C1 segment of cervical spinal cord (tissue), 14 donors: ENCODE data around the gene MAGI3.
"Not testable (repeated sequence)": the region's sequence is repeated elsewhere in the genome, so short reads cannot be mapped to it uniquely, and the experiment has no call there.

ENCODE experiments used
- DNase-seq, 14 donors: peaks; one replicate each; lab custom pipeline; 2025; lab: John Stamatoyannopoulos, UW

MAGI3 gene

GRCh38 chr1:113439277-113439670 lies 49.0 kb downstream of the MAGI3 start:
- no peak for DNase-seq

GRCh38 chr1:113442131-113442530 lies 51.8 kb downstream of the MAGI3 start:
- no peak for DNase-seq

GRCh38 chr1:113444857-113445256 lies 54.5 kb downstream of the MAGI3 start:
- no peak for DNase-seq

- no peak for DNase-seq
Observed at GRCh38 chr1:113451710-113452109, 61.4 kb downstream of the MAGI3 start.

- no peak for DNase-seq
Observed at GRCh38 chr1:113452921-113453770, 62.8 kb downstream of the MAGI3 start.

GRCh38 chr1:113453771-113454083 lies 63.4 kb downstream of the MAGI3 start:
- no peak for DNase-seq

GRCh38 chr1:113455374-113455773 lies 65.1 kb downstream of the MAGI3 start:
- DNase-seq = no peak

GRCh38 chr1:113456967-113457366 lies 66.7 kb downstream of the MAGI3 start:
- no peak for DNase-seq

- DNase-seq = no peak
Observed at GRCh38 chr1:113459279-113459678, 69.0 kb downstream of the MAGI3 start.

GRCh38 chr1:113467991-113468390 lies 77.7 kb downstream of the MAGI3 start:
- DNase-seq = no peak

- not testable (repeated sequence) for DNase-seq
Observed at GRCh38 chr1:113478427-113479195, 88.3 kb downstream of the MAGI3 start.

GRCh38 chr1:113479713-113480676 lies 89.7 kb downstream of the MAGI3 start:
- no peak for DNase-seq

- not testable (repeated sequence) for DNase-seq
Observed at GRCh38 chr1:113485131-113485530, 94.8 kb downstream of the MAGI3 start.

GRCh38 chr1:113488576-113489177 lies 98.4 kb downstream of the MAGI3 start:
- no peak for DNase-seq

GRCh38 chr1:113490384-113490783 lies 100.1 kb downstream of the MAGI3 start:
- no peak for DNase-seq

- DNase-seq = no peak
Observed at GRCh38 chr1:113493533-113493932, 103.2 kb downstream of the MAGI3 start.

- no peak for DNase-seq
Observed at GRCh38 chr1:113505357-113505756, 115.0 kb downstream of the MAGI3 start.

GRCh38 chr1:113507552-113508214 lies 117.4 kb downstream of the MAGI3 start:
- no peak for DNase-seq

GRCh38 chr1:113508364-113509164 lies 118.2 kb downstream of the MAGI3 start:
- no peak for DNase-seq

GRCh38 chr1:113509766-113510165 lies 119.5 kb downstream of the MAGI3 start:
- not testable (repeated sequence) for DNase-seq
